Left colon (tissue), 2 donors: ENCODE data around the gene CYP4F11. TPM values are rescaled to one million over a fixed set of nuclear protein-coding genes. Genes with fewer than 3 reads are reported as not detected.
"Not testable (repeated sequence)": the region's sequence is repeated elsewhere in the genome, so short reads cannot be mapped to it uniquely, and the experiment has no call there.

Experiments
- ATAC-seq: fragments of 200-7000 bp; cut with Tn5 transposase; one replicate; pipeline ENCODE4 v1.9.1; 2020; ENCODE audit warnings: mild to moderate bottlenecking, moderate library complexity
- DNase-seq, 2 donors: peaks; one replicate each; pipeline ENCODE4 v3.0.0-alpha.2; 2020
- intact Hi-C, 2 donors: fragments of 100-400 bp; cut with DNase I in 1 of 2; cut with micrococcal nuclease in 1 of 2; formaldehyde crosslinking; loops; one replicate each; pipeline versions ENCODE4 v1.11.2 to v1.14.0; 2022; cut with DNase I, micrococcal nuclease
- long read RNA-seq: library from polyadenylated mRNA; unstranded; transcript quantifications from one replicate; pipeline ENCODE4 v2.0.0, GENCODE V29; 2021
- total RNA-seq, 2 donors: library from RNA; stranded (reverse); fragmentation: NEBNext Ultra II Directional; extraction: Animal tissue kit (Norgen Biotek cat#: 25700); gene quantifications; one replicate each; pipeline ENCODE4 v1.2.1, GENCODE V29; 2021
- donor health status: DM: no; HTN: no; CAD: no.
- donor health status: DM: yes; HTN: yes; CAD: no.

The CYP4F11 gene, protein sequence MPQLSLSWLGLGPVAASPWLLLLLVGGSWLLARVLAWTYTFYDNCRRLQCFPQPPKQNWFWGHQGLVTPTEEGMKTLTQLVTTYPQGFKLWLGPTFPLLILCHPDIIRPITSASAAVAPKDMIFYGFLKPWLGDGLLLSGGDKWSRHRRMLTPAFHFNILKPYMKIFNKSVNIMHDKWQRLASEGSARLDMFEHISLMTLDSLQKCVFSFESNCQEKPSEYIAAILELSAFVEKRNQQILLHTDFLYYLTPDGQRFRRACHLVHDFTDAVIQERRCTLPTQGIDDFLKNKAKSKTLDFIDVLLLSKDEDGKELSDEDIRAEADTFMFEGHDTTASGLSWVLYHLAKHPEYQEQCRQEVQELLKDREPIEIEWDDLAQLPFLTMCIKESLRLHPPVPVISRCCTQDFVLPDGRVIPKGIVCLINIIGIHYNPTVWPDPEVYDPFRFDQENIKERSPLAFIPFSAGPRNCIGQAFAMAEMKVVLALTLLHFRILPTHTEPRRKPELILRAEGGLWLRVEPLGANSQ
- 10 to 100 TPM; 12.0 to 14.3 TPM for total RNA-seq
- long read RNA-seq, transcript CYP4F11-201 (13 exons, 2,977 nt) = major isoform, 6 of 9 reads
- long read RNA-seq, partial matches to known transcripts = 2 of 9 reads
- long read RNA-seq, other reads (novel, unspliced or antisense) = 1 of 9 reads

DNA sequence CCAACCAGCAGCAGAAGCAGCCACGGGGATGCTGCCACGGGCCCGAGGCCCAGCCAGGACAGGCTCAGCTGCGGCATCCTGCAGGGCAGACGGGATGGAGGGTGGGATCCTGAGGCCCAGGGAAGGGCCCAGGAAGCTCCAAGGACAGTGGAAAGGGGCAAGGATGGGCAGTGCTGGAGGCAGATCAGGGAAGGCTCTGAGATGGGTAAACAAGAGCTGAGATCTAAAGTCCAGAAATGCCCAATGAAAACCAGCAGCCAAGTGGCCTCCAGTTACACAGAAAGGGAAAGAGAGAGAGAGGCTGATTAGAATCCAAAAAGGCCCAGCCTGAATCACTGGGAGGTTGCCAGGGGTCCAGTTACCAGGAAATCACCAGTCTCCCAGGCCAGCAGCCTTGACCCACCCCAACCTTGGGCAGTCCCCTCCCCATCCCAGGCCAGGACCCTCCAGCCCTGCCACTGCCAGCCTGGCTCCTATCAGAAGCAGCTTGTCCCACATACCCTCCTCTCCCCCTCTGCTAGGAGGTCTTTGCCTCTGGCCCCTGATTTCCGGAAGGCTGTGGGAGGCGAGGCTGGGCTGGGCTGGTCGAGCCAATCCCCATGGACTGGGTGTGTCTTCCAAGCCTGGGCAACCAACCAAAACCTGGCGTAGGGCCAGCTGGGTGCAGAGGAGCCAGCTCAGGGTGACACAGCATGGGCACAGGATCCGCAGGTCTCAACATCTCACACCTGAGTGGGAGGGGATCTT, at the start of gene CYP4F11:
TSS of gene CYP4F11 (minus strand) at position 198 of the 747 bp plus-strand sequence. CDS start at position 77, 121 bp downstream.
- peak; percentile 95 for DNase-seq

DNA sequence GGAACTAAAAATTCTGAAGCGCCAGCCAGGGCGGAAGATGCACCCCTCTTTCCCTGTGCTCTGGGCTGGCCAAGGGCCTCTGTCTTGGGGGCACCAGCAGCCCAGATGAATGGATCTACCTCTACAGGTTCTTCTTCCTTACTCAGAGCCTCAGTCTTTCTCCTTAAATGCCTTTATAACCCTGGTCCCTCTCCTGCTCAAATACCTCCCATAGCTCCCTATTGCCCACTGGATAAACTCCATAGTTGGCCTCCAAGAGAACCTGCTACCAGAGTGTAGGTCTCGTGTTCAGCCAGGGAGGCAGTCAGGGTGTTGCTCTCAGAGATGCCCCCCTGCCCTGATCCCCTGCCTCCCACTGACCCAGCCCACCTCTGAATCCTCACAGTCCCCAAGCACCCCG, 45.0 kb upstream of the CYP4F11 start:
- intact Hi-C loops = no loop called here
- ATAC-seq (no peak), DNase-seq (no peak)

More for the DNA sequence above, at the start of gene CYP4F11:
- peak; percentile 98 for ATAC-seq
- intact Hi-C loops = no loop called here

DNA sequence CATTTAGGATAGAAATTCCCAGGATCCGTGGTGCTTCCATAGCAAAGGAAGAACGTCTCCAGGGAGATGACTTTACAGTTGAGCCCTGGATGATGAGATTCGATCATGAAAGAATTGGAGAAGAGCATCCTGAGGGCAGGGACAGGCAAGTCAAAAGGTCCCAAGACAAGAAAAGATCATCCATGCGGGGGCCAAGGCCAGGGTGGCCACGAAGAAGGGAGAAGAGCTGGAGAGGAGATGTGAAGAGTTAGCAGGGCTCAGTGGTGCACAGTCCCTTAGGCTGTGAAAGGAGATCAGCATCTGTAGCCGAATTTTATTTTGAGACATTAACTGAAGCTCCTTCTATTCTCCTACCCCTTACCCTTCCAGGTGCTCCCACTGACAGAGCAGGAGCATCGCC, 43.4 kb upstream of the CYP4F11 start:
- intact Hi-C loops = no loop called here
- ATAC-seq (no peak), DNase-seq (no peak)

DNA sequence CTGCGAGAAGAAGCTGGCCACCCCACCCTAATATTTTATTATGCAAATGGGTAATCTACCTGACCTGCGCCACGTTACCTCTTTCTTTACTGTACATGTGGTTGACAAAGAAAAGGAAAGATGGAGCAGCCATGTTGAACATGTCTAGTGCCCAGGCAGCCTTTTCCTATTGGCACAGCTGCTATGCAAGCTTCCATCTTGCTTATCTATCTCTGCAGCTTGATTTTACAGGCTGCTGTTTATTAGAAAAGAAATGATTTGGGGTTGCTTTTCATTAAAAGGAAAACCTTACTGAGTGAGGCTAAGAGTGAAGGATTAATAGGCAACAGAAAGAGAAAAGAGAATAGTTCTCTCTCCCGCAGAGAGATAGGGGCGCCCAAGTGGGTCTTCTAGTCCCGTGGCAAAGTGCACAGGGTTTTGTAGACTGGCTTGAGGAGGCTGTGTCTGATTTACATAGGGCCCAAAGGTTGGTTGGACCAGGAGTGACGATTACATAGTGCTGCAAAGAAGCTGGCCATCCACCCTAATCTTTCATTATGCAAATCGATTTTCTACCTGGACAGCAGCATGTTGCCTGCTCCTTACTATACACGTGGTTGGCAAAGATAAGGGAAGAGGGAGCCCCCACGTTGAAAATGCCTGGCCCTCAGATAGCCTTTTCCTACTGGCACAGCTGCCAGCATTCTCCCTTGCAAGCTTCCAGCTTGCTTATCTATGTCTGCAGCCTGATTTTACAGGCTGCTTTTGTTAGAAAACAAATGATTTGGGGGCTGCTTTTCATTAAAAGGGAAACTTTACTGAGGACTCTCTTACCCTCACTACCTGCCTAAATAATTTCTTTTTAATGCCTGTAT, 42.7 kb upstream of the CYP4F11 start:
- intact Hi-C loops = no loop called here
- DNase-seq (no peak), ATAC-seq (no peak)

DNA sequence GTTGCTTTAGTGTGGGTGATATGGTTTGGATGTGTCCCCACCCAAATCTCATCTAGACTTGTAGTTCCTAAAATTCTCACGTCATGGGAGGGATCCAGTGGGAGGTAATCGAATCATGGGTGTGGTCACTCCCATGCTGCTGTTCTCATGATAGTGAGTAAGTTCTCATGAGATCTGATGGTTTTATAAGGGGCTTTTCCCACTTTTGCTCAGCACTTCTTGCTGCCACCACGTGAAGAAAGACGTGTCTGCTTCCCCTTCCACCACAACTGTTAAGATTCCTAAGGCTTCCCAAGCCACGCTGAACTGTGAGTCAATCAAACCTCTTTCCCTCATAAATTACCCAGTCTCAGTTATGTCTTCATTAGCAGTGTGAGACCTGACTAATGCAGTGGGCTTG, 40.5 kb upstream of the CYP4F11 start:
- no peak for DNase-seq

DNA sequence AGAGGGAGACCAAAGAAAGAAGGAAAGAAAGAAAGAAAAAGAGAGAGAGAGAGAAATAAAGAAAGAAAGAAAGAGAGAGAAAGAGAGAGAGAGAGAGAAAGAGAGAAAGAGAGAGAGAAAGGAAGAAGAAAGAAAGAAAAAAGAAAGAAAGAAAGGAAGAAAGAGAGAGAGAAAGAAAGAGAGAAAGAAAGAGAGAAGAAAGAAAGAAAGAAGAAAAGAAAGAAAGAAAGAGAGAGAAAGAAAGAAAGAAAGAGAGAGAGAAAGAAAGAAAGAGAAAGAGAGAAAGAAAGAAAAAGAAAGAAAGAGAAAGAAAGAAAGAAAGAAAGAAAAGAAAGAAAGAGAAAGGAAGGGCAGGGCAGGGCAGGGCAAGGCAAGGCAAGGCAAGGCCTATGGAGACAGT, 37.7 kb upstream of the CYP4F11 start:
- ATAC-seq, DNase-seq, intact Hi-C loops: not testable (repeated sequence)

More for the DNA sequence above, 40.5 kb upstream of the CYP4F11 start:
- intact Hi-C loops = no loop called here
- no peak for ATAC-seq

DNA sequence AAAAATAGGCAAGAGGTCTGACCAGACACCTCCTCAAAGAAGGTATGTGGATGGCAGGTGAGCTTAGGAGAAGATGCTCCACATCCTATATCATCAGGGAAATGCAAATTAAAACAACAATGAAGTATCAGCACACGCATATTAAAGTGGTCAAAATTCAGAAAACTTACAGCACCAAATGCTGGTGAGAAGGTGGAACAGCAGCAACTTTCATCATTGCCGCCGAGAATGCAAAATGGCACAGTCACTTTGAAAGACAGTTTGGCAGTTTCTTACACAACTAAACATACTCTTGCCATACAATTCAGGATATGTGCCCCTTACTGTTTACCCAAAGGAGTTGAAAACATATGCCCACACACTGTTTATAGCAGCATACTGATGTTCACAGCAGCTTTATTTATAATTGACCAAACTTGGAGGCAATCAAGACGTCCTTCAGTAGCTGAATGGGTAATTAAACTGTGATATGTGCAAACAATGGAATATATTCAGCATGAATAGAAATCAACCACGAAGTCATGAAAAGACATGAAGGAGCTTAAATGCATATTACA, 37.0 kb upstream of the CYP4F11 start:
- ATAC-seq (no peak), DNase-seq (no peak)
- intact Hi-C loops = no loop called here

DNA sequence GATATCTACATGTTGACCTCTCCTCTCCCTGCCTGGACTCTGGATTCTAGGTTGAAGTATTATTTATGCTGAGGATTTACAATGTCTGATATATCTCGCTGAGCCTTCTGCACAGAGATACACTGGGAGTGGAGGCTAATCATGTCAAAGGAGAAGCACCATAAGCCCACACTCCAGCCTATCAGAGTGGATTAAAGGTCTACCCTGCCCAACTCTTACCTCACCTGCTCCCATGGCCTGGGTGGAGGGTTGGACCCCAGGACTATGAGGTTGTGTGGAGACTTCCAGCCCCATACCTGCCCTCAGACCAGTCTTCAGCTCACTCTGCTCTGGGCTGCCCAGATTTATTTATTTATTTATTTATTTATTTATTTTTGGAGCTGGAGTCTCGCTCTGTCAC, 29.9 kb upstream of the CYP4F11 start:
- ATAC-seq (no peak), DNase-seq (no peak)

DNA sequence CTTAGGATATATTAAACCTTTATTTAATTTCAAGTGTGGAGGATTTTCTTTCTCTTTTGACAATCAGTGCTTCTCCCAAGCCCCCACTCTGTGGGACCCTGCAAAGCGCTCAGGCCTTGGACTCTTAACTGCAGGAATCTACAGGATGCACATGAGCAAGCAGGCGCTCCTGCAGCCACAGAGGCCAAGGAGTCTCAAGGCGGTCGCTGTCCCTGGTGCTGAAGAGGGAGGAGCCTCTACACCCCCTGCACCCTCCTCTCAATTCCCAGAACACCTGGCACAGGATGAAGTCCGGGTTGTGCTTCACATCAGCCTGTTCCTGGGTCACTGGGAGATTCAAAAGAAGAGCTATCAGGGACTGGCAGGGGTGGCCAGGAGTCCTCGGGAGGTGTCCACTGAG, 28.0 kb upstream of the CYP4F11 start:
- ATAC-seq (no peak), DNase-seq (no peak)
- intact Hi-C loops = no loop called here

More for the DNA sequence above, 29.9 kb upstream of the CYP4F11 start:
- intact Hi-C loops = no loop called here

DNA sequence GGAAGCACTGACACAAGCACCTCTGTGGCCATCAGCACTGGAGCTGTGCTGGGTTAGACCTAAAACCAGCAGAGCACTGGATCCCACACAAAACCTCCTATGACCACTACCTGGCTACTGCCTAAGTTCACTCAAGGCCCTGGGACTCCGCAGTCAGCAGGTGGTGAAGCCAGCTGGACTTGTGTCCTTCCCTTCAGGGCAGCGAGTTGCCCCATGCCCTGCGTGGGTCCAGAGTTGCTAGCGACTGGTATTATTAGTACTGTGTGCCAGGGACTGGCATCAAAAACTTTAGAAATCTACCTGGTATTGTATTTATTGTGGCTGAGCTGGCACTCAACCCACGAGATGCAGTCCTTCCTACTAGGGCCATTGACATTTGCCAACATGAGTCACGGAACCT, 20.5 kb upstream of the CYP4F11 start:
- intact Hi-C loops = no loop called here
- ATAC-seq (no peak), DNase-seq (no peak)

DNA sequence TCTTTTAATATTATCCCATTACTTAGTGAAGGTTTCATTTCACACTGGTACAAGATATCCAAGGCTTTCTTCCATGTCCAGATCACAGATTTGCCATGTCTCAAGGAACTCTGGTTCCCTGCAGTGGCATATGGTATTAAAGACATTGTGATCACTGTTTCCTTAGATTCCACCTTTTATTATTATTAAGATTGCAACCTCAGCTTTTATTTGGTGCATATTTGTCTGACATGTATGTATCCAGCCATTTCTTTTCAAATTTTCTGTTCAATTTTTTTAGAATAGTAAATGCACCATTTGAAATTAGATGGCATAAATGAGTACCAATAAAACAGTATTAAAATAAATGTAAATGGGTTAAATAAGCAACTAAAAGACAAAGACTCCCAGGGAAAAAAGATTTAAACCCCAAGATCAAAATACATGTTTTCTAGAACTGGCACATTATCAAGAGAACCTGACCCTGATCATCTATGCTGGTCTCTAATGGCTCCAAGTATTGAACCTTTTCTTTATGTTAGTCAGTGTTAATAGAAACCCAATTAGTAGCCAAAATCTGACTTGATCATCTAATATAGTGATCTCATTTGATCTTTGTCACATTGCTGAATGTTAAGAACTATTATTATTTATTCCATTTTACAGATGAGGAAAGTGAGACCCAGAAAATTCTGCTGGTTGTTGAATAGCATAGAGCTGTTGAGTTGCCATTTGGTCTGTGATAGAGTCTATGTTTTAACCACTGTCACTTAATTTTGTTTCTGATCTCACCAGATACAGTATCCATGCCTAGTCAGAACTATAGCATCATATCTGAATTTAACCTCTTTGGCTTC, 14.1 kb upstream of the CYP4F11 start, which contains the start of gene OR10H4:
TSS of gene OR10H4 (plus strand) at position 786 of the 836 bp plus-strand sequence. CDS start at position 786, 0 bp downstream.
- DNase-seq = no peak
- intact Hi-C loops = no loop called here
- ATAC-seq = no peak

DNA sequence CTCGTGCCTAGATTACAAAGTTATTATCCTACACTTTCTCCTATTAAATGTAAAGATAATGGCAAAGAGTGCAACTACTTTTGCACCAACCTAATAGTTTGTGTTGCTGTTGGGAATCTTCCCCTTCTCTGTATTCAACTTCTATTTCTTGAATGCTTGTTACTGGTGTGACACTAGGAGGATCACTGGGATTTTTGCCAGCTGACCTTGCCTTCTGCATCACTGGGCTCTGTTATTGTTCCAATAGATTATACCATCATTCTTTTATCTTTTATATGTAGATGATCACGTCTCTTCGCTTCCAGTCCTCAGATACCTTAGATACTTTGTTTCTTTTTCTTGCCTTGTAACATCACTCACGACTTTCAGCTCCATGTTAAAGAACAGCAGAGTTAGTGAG, 11.0 kb upstream of the CYP4F11 start:
- intact Hi-C loops = no loop called here
- ATAC-seq (no peak), DNase-seq (no peak)

DNA sequence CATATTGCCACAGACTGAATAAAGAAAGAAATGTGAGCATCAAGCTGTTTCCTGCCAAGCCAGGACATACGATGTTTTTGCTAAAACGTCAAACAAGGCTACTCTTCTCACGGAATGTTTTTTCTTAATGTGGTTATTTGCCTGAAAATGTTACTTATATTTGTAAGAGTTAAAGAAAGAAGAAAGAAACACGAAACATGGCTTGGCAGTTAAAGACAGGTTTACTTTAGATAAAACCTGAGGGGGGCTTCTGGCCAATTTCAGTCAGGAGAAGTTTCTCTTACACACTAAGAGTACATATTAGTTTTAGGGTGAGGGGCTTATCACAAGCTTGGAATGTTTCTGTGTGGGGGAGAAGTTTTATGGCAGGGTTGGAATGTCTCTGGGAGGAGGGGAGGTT, 10.1 kb upstream of the CYP4F11 start:
- ATAC-seq (no peak), DNase-seq (no peak)
- intact Hi-C loops = no loop called here

DNA sequence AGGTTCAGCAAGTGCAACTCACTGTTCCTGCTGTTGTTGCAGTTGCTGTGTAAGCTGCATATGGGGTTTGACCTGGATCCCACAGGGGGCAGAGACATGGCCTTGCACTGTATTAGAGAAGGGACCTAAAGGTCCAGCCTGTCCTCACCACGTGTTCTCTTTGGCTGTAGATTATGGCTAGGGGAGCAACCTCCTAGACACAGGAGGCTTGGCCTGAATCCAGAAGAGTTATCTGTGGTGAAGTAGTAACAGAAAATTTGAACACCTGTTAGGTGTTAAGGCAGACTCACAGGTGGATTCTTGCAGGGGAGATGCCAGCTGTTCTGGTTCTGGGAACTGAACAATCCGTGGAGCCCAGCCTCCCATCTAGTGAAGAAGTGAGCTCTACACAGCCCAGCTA, 3.4 kb upstream of the CYP4F11 start:
- no peak for ATAC-seq

DNA sequence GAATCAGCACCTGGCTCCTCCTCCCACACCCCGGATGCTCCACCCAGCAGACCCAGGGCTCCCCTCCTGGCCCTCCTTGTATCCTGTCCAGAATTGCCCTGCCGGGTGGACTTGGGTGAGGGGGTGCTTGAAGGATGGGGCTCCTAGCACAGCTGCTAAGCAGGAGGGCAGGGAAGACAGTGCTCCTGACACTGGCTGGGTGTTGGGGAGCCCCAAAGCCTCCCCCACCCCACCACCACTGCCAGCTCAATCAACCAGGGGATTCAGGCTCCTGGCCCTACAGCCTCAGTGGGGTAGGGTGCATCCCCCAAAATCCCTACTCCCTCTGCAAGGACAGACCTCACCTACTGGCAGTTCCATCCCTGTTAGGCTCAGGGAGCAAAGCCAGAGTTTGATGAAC, 2.6 kb upstream of the CYP4F11 start:
- no peak for DNase-seq
- intact Hi-C loops = no loop called here
- ATAC-seq = no peak

More for the DNA sequence above, 3.4 kb upstream of the CYP4F11 start:
- intact Hi-C loops = no loop called here
- DNase-seq = no peak

DNA sequence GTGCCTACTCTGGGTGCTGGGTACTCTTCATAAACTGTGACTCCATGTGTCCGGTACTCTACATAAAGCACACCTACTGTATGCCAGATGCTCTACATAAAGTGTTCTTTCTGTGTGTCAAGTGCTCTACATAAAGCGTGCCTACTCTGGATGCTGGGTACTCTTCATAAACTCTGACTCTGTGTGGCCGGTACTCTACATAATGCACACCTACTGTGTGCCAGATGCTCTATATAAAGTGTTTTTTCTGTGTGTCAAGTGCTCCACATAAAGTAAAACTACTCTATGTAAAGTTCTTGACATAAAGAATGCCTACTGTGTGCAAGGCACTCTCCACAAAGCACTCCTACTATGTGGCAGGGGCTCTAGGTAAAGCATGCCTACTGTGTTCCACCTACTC, 1.8 kb upstream of the CYP4F11 start:
- DNase-seq (no peak), ATAC-seq (no peak)
- intact Hi-C loops = no loop called here

DNA sequence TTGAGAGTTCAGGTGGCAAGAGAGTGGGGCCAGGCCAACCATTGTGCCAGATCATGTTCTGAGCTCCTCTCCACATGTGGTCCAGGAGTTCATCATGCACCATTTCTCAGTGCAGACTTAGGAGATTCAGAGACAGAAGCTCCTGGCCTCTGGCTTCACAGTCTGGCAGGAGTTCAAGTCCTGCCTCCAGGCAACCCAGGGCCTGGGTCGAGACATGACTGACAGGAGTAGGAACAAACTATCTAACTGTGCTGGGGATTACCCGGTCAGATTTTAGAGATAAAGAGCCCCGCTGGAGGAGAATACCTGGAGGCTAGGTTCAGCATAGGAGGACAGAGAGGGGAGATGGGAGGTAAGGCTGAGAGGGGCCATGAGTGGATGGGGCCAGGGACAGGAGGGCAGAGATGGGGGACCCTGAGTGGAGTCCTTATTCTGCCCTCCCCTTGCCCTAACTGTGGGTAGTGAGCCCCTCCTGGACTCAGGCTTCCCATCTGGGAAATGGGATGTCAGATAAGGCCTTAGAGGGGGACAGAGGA, 906 bp upstream of the CYP4F11 start:
- ATAC-seq (peak; percentile 45), DNase-seq (no peak)
- intact Hi-C loops = no loop called here
